Myocyte (in vitro differentiated cells): ENCODE data around the gene AHNAK. TPM values are rescaled to one million over a fixed set of nuclear protein-coding genes. Genes with fewer than 3 reads are reported as not detected.
"Not testable (repeated sequence)": the region's sequence is repeated elsewhere in the genome, so short reads cannot be mapped to it uniquely, and the experiment has no call there.

Source experiments
- DNase-seq: peaks from one replicate; pipeline ENCODE4 v3.0.0-alpha.2; 2012; ENCODE audit warnings: low read depth
- total RNA-seq: library from RNA; depleted of rRNA; stranded (reverse); fragments of >200 nt; gene quantifications from 2 replicates; pipeline ENCODE4 v1.2.3, GENCODE V29; 2014

Gene AHNAK
- total RNA-seq, 1 donor from 2014 or later: 141 TPM

DNA sequence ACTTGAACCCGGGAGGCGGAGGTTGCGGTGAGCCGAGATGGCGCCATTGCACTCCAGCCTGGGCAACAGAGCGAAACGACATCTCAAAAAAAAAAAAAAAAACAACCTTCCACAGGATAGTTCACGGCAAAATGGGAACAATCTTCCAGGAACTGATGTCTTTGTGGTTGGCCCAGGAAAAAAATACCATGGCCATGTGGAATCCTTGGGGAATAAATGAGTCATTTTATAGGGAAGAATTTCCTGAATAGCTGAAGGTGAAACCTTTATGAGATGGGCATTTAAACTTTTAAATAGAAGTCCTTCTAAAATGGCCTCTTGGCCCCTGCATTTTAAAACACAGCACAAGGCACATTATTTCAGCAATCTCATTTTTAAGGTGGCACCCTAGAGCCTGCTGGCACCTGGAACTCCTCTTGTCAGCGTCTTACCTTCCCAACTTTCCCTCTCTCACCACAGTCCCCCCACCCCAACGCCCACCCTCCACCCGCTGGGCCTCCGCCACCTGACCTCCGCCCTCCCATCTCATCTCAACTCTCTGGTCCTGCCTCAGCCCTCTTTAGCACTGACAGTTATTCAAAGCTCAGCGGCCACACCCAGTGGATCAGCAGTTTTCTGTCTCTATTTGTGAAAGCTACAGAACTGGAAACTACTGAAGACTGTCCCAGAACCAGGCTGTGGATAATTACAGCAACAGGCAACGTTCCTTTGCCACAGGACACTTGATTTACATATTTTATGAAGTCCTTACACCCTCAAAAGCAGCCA is 84.7 kb downstream of the AHNAK start:
- DNase-seq: peak; percentile 26

DNA sequence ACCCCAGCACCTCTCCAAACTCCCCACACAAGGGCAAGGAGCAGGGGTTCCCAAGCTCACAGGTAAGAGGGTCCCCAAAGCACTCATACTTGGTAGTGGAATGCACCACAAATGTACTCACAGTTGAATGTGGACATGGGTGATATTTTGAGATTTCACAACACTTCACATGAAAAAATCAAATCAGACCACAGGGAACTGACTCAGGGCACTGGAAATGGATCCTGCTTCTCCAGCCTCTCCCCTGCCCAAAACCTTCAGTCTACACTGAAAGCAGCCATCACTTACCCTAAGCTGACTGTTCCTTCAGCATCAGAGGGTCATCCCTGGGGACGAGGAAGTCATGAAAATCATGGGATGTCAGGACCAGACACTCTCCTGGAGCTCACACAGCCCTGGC is 87.5 kb downstream of the AHNAK start:
- DNase-seq: no peak

DNA sequence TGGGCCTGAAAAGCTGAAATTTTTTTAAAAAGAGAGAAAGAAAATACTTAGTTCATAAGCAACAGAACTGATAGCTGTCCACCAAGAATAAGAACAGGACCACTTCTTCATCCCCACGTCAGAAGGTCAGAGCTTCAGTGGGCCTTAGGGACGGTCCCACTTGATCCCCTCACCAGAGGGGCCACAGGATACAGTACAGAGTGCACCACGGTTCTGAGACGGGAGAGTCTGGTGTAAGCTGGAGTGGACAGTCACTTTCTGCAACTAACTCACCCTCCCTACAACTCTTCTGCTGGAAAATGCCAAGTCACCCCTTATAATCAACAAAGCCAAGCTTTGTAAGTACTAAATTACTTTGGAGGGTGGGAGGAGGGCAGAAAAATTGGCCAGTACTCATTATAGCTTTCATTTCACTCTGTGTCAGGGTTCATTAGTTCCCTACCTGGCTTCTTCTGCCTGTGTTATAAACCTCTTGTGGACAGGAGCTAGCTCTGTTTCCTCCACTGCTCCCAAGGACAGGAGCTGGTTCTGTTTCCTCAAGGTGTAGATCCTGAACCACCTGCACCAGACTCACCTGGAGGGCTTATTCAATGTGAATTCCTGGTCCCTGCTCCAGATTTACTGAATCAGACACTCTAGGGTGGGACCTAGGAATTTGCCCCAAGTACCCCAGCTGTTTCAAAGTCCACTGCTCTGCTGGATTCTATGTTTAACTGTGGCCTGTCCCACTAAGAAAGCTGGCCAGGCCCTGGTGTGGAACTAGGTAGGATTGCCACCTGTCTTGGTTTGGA is 88.2 kb downstream of the AHNAK start:
- DNase-seq: no peak

DNA sequence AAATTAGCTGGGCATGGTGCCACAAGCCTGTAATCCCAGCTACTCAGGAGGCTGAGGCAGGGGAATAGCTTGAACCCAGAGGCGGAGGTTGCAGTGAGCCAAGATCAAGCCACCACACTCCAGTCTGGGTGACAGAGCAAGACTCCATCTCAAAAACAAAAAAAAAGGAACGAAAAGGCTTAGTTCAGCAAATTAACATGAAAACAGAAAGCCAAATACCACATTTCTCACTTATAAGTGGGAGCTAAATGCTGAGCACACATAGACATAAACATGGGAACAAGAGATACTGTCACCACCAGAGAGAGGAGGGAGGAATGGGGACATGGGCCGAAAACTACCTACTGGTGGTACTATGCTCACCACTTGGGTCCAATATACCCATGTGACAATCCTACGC is 89.1 kb downstream of the AHNAK start:
- no peak for DNase-seq

DNA sequence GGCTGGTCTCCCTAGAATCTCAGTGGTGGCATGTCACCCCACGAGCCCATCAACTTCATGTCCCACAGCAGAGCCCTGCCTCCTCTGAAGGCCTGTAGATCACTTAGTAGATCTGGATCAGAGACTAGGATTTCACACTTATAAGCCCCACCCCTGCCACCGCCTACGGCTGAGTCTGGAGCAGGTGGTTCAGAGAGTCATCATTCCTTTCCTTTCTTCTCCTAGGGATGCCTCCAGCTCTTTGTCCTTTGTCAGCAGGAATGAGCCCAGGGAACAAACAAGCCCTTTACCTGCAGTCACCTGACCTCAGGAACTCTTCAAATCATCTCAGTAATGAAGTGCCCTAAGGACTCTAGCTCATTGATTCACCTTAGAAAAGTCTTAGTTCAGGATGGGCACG is 90.0 kb downstream of the AHNAK start:
- DNase-seq: no peak

DNA sequence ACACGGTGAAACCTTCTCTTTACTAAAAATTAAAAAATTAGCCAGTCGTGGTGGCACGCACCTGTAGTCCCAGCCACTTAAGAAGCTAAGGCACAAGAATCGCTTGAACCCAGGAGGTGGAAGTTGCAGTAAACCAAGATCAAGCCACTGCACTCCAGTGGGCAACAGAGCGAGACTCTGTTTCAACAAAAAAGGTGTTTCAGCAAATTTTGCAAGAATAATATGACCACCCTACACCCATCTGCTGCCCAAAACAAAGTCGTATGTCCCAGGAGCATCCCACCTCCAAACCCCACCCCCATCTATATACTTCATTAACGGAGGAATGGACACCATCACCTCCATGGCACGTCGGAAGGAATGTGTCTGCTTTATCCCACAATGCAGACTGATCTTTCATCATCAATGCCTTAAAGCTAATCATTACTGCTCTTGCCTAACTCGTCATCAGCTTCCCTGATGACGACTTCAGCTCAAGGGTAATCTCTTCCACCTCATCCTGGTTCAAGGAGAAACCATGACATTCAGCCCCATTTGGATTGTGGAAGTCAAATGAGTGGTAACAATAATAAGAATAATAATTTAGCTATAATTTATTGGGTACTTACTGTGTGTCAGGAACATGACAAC is 93.7 kb downstream of the AHNAK start:
- DNase-seq: no peak

DNA sequence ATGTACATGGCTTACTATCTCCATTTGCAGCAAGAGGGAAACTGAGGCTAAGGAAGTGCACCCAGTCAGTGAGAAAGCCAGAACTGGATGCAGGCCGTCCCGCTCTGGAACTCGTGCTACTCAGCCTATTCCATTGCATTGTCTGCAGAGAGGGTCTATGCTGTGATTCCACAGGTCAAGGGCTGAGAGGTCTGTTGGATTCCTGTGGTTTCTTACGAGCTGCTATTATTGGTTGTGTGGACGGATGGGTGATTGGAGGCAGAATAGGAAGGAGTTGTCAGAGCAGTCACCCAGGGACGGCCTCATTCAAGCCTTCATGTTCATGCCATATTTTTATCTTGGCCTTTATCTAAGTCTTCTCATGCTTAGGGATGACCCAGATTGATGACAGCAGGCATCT is 94.3 kb downstream of the AHNAK start:
- DNase-seq: no peak

DNA sequence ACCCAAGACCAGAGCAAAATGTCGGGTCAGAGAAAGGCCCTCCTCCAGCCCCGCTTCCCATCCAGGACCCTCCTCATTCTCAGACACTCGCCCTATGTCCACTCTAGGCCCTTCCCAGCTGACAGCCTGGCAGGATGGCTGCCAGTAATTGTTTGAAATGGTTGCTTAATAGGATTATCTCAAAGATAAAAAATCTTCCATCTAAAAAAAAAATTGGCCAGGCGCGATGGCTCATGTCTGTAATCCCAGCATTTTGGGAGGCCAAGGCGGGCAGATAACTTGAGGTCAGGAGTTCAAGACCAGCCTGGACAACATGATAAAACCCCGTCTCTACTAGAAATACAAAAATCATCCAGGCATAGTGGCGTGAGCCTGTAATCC is 95.4 kb downstream of the AHNAK start:
- DNase-seq: no peak

DNA sequence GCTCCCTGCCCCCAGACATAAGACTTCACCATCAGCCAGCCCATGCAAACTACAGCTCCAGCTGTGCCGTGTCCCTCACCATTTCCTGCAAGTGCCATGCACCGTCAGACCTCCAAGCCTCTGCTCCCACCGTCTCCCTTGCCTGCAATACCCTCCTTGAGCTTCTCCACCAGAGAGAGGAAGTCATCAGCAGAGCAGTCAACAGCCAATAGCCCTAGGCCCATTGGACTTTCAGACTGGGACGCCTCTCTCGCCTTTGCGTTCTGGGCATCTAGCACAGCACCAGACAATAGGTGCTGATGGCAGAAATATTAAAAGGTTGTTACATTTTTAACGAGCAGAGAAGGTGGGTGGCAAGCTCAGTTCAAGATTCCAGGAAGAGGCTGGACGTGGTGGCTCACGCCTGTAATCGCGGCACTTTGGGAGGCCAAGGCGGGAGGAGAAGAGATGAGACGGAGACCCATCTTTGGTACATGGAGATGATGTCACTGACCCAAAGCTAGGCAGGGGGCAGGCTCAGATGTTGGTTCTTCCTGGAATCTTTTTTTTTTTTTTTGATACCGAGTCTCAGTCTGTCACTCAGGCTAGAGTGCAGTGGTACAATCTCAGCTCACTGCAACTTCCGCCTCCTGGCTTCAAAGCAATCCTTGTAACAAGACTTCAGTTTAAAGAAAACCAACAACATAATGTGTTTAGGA is 95.9 kb downstream of the AHNAK start:
- DNase-seq: no peak

DNA sequence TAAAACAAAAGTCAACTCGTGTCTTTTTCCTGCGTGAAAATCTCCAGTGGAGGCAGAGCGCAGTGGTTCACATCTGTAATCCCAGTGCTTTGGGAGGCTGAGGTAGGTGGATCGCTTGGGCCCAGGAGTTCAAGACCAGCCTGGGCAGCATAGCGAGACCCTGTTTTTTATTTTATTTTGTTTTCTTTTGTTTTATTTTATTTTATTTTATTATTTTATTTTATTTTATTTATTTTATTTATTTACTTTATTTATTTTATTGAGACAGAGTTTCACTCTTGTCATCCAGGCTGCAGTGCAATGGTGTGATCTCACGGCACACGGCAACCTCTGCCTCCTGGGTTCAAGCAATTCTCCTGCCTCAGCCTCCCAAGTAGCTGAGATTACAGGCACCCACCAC is 96.7 kb downstream of the AHNAK start:
- DNase-seq: not testable (repeated sequence)

DNA sequence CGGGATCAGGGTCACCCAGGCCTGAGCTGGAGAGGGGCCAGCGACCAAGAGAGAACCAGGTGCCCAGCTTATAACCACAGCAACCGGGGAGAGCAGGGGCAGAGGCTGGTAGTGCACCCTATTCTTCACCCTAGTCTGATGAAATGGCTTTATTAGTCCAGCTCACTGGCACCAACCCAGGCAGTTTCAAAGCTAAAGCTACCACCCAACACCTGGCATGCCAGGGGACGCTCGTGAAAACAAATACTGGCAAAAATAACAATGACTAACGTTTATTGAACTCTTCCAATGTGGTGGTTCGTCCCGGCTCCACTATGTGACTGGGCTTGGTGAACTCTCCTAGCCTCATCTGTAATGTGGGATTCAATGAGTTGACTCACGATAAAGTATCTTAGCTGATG is 97.2 kb downstream of the AHNAK start:
- DNase-seq: peak; percentile 38

DNA sequence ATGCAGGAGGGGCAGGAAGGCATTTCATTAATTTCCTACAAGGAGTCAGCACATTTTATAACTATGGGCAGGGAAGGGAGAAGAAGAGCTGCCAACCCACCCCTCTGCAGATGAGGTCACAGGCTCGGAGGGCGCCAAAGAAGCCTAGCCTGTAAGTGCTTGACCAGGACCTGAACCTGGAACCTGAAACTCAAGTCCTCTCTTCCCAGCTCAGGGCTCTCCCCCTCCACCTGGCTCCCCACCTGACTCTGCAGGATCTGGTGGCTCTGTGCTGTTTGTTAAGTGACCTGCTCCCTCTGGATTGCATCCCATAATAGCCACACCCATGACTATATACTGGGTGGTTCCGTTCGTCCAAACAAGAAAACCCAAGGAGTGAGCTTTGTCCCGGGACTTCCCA is 100.5 kb downstream of the AHNAK start:
- DNase-seq: no peak

DNA sequence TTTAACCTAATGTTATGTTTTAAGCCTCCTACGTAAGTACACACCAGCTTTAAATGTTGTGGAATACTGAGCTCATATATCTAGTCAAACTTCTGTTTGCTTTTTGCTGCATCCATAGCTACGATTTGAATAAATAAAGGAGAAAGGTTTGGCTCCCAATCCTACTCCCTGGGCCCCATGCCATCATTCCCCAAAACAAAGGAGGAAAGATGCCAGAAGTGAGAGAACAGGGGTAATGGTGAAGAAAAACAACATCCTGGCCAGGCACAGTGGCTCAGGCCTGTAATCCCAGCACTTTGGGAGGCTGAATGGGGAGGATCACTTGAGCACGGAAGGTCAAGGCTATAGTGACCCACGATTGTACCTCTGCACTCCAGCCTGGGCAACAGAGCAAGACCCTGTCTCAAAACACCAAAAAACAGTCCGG is 101.3 kb downstream of the AHNAK start:
- DNase-seq: no peak

DNA sequence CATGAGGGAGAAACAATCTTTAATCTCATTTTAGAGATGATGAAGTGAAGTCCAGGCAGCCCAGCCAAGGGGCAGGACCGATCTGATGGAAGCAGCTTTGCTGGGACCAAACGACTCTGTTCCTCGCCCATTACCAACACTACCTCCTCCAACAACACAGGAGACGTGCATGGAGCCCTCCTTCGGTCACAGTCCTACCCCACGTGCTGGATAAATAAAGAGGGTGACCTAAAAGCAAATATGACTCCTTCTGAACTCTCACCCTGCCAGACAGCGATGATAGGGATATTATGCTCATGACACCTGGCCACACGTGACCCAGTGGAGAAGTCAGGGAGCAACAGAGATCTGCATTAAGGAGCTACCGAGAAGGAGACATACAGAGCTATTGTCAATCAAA is 101.8 kb downstream of the AHNAK start:
- DNase-seq: no peak

DNA sequence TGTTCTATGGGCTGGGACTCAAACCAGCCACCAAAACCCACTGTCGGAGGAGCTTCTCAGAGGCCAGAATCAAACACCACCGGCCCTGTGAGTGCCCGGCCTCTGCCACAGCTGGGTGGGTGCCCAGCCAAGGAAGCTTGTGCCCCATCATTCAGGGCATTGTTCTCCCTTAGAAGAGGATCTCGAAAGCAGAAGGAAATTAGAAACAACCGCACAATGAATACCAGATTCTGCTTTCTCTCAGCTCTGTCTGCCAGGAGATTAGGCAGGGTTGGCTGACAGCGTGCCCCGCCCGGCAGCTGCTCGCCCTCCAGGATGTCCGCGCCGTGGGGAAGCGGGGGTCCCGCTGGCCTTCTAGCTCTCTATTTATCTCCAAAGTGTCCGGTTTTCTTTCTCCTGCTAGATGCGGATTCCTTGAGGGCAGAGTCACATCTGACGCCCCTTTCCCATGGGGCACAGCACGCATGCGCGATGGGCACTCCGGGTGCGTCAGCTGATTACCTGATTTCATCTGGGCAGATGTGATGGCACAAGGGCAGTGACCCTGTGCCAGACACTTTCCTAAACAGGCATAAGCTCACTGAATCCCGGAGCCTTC is 102.3 kb downstream of the AHNAK start:
- peak; percentile 79 for DNase-seq

DNA sequence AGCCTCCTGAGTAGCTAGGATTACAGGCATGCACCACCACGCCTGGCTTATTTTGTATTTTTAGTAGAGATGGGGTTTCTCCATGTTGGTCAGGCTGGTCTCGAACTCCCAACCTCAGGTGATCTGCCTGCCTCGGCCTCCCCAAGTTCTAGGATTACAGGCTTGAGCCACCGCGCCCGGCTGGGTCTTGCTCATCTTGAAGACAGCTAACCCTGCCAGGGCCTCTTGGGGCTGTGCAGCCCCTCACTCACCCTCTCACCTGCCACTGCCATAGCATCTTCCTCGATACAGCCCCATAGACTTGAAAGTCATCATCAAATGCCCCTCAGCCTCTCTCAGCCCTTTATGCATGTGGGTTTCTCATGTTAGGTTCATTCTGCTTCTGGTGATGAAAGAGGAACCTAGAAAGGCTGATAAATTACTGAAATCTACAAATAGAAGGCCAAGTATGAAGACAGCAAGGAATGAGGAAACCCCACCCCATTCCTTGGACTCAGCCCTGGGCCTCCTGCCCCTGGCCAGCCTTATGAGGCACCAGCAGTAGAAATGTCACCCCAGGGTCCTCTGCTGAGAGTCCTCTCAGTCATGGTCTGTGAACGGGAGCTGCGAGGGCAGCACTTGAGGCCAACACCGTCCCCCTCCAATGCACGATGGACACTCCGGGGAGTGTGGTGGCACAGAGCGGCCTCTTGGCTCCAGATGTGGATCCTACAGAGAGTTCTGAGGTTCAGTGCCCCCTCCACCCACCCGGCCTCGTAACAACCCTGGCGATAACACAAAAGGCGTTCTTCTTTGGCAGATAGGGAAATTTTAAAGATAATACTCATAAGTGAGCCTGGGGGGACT is 103.0 kb downstream of the AHNAK start:
- no peak for DNase-seq

DNA sequence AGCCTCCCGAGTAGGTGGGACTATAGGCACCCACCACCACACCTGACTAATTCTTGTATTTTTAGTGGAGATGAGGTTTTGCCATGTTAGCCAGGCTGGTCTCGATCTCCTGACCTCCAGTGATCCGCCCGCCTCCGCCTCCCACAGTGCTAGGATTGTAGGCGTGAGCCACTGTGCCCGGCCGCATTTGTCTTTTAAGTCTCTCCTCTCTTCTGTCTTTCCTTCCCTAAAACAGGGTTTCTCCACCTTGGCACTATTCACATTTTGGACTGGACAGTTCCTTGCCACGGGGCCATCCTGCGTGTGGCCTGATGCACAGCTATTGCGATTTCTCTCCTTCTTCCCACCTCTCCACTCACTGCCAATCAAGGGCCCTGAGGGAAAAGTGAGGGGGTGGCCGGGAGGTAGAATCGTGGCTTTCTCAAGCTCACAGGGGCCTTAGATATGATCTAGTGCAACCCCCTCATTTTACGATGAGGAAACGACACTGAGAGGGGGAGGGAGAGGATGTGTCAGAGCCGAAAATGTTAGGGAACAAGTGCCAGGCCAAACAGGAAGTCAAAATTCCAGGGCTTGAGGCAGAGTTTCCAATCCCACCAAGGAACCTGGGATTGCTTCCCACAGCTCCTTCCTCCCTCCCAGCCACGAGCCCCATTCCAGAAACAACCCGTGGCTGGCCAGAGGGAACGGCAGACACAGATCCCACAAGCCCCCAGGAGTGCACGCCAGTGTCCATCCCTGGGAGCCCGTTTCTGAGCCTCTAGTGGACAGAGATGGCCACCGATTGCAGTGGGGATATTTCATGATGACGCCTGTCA is 106.6 kb downstream of the AHNAK start:
- DNase-seq: peak; percentile 31

DNA sequence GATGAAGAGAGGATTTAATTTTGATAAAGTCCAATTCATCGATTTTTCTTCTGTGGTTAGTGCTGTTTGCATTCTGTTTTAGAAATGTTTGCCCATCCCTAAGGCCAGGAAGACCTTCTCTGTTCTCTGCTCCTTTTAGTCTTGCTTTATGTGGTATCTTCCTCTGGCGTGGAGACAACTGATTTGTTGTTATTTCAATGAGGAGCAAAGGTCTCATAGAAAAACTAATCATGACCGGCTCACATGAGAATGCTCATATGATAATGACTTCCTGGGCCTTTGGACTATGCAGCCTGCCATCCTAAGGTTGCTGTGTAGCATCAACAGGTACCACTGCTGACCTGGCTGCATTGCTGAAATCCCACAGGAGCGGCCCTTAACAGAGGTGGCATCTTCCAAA is 108.0 kb downstream of the AHNAK start:
- no peak for DNase-seq

DNA sequence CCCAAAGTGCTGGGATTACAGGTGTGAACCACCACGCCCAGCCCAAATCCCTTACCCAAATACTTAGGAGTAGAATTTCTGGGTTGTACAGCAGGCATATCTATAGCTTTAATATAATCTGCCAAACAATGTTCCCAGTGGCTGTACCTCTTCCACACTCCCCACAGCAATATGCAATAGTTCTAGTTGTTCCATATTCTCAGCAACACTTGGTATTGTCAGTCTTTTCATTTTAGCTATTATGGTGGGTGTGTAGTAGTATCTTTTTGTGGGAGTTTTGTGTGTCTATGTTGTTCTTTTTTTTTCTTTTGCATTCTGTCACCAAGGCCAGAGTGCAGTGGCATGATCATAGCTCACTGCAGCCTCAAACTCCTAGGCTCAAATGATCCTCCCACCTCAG is 109.0 kb downstream of the AHNAK start:
- no peak for DNase-seq
